Mammary epithelial cell (primary cell): ENCODE measurements around the gene TECPR2.

Experiments used
- EZH2 ChIP-seq: IDR thresholded peaks from 2 replicates; pipeline ENCODE4 v1.6.1; 2012; ENCODE audit warnings: low read length, inconsistent platforms, borderline replicate concordance
- TF ChIP-seq, protein P1 (sequence below), 2 donors: IDR thresholded peaks in 1 of 2; conservative IDR thresholded peaks in 1 of 2; 2 replicates each; pipeline ENCODE4 v1.5.1; 2011 to 2012; ENCODE audit warnings: inconsistent platforms in 2 of 2, low read length in 2 of 2, mild to moderate bottlenecking in 2 of 2, control low read depth in 1 of 2, low read depth in 1 of 2; ENCODE audit not compliant: insufficient read depth in 1 of 2; ENCODE audit errors: extremely low read depth in 1 of 2

DNA sequence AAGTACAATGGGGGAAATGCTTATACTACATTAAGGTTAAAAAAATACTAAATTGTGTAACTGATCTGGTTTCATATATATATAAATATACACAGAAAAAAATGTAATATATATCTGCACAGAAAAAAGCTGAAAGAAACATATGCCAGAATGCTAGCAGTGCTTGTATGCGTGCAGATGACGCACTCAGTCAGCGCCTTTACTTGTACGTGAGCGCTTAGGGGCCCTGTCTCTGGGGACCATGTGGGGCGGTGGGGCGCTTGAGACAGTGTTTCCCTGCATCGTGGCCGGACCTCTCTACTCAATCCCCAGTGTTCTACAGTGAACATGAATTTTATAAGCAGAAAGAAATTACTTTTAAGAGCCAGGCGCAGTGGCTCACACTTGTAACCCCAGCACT, 139.8 kb downstream of the TECPR2 start:
- TF ChIP-seq, protein P1, sequence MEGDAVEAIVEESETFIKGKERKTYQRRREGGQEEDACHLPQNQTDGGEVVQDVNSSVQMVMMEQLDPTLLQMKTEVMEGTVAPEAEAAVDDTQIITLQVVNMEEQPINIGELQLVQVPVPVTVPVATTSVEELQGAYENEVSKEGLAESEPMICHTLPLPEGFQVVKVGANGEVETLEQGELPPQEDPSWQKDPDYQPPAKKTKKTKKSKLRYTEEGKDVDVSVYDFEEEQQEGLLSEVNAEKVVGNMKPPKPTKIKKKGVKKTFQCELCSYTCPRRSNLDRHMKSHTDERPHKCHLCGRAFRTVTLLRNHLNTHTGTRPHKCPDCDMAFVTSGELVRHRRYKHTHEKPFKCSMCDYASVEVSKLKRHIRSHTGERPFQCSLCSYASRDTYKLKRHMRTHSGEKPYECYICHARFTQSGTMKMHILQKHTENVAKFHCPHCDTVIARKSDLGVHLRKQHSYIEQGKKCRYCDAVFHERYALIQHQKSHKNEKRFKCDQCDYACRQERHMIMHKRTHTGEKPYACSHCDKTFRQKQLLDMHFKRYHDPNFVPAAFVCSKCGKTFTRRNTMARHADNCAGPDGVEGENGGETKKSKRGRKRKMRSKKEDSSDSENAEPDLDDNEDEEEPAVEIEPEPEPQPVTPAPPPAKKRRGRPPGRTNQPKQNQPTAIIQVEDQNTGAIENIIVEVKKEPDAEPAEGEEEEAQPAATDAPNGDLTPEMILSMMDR (conservative IDR thresholded peaks at IDR 0.05 in 1 of 2, IDR thresholded peaks at IDR 0.05 in 1 of 2; ENCODE audit: extremely low read depth in 1 of 2, insufficient read depth in 1 of 2, low read depth in 1 of 2, low read length in 2 of 2) = no peak
- TF ChIP-seq EZH2 = no peak
